Measurements from ENCODE around the gene PGF. TPM values are rescaled to one million over a fixed set of nuclear protein-coding genes. Genes with fewer than 3 reads are reported as not detected.
"Not testable (repeated sequence)": the region's sequence is repeated elsewhere in the genome, so short reads cannot be mapped to it uniquely, and the experiment has no call there.

The PGF gene
- total RNA-seq, 2 donors from 2014 or later: 1.3 to 2.9 TPM

DNA sequence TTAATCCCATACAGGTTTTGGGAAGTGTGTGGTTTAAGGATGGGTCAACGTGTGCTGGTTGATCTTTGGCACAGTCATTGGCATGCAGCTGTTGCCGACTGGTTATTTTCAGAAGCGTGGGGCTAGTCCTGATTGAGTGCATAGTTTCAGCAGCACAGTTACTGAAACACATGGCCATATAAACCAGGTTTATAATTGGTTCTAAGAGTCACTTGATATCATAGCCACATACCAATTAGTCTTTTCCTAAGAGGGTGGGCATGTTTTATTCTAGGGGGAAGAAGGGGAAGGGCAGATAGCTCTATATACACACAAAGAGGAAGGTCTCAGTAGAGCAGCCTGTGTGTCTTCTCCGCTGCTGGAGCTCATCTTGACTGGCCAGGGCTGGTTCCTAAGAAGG is 21.4 kb downstream of the PGF start:
- intact Hi-C loops (cut with DNase I, micrococcal nuclease): no loop called here
- DNase-seq: no peak
- no peak for ATAC-seq

DNA sequence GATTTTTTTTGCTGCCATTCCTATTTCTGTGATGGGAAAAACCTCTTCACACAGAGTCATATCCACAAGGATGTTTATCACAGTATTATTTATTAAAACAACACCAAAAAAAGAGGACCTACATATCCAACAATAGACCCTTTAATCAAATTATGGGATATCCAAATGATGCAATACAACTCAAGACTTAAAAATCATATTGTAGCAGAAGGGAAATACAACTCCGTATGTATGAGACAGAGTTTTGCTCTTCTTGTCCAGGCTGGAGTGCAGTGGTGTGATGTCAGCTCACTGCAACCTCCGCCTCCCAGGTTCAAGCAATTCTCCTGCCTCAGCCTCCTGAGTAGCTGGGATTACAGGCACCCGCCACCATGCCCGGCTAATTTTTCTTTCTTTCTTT is 22.5 kb downstream of the PGF start:
- DNase-seq; intact Hi-C loops (cut with DNase I, micrococcal nuclease); ATAC-seq: not testable (repeated sequence)

DNA sequence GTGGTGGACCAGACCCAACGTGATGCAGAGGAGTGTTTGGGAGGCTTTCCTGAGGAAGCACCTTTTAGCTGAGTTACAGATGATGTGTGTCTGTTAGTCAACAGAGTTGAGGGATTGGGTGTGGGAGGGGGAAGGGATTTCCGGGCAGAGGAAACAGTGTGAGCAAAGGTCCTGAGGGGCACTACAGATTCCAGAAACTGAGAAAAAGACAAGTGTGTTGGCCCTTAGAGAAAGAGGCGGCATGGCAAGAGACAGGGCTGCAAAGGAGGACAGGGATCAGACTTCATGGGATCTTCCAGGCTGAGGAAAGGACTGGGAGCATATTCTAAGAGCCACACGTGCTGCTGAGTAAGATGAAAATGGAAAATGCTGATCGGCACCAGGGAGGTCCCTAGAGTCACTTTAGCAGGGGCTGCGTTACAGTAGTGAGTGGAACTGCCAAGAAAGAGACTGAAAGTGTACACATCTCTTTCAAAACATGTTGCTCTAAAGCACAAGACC is 22.9 kb downstream of the PGF start:
- intact Hi-C loops (cut with DNase I, micrococcal nuclease): no loop called here
- ATAC-seq: no peak
- no peak for DNase-seq

DNA sequence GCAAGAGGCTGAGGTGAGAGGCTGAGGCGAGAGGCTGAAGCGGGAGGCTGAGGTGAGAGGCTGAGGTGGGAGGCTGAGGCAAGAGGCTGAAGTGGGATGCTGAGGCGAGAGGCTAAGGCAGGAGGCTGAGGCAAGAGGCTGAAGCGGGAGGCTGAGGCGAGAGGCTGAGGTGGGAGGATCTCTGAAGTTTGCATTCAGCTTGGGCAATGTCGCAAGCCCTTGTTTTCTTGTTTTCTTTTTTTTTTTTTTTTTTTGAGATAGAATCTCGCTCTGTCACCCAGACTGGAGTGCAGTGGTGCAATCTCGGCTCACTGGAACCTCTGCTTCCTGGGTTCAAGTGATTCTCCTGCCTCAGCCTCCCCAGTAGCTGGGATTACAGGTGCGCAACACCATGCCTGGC is 23.7 kb downstream of the PGF start:
- ATAC-seq; DNase-seq; intact Hi-C loops (cut with DNase I, micrococcal nuclease): not testable (repeated sequence)

DNA sequence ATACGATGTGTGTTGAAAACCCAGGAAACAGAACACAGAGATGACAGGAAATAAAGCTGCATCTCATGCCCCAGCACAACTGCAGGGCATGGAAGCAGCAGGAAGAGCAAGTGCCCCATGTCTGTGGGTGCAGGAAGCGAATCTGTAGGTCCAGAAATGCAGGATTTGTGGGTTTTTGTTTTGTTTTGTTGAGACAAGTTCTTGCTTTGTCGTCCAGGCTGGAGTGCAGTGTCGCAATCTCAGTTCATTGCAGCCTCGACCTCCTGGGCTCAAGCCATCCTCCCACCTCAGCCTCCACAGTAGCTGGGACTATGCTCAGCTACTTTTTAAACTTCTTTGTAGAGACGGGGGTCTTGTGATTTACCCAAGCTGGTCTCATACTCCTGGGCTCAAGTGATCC is 26.2 kb downstream of the PGF start:
- ATAC-seq: no peak
- DNase-seq: no peak
- intact Hi-C loops (cut with DNase I, micrococcal nuclease): no loop called here

DNA sequence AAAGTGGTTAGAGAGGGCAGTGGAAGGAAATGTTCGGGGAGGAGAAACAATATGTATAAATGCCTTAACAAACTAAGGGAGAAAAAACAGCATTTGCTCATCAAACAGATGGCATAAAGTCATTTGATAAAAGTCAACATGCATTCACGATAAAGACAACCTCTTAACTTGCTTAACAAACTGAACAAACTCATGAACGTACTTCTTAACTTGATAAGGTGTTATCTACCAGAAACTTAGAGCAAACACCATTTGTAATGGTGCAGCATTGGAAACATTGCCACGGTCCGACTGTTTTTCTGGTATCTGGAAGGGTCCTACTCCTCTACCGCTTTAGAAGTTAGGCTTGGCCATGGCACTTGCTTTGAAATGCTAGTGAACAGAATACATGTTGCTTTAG is 28.2 kb downstream of the PGF start:
- DNase-seq (no peak), ATAC-seq (no peak)
- intact Hi-C loops (cut with DNase I, micrococcal nuclease): no loop called here

DNA sequence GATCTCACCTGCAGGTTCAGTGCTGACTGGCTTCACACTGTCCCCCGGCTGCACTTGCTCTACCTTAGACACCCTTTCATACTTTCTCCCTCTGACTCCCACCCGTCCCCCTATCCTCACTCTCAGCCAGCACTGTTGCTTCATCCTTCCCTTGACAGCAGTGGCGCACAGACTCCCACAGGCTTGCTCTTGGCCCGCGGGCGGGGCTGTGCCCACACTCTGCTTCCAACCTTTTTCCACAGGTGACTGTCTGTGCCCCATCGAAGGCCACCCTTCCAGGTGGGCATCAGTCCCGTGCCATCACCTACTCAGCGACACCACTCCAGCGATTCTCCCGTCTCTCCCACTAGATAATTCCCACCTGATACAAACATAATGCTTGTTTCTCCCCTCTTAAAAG is 31.3 kb downstream of the PGF start:
- ATAC-seq: no peak
- intact Hi-C loops (cut with DNase I, micrococcal nuclease): no loop called here
- DNase-seq: no peak

DNA sequence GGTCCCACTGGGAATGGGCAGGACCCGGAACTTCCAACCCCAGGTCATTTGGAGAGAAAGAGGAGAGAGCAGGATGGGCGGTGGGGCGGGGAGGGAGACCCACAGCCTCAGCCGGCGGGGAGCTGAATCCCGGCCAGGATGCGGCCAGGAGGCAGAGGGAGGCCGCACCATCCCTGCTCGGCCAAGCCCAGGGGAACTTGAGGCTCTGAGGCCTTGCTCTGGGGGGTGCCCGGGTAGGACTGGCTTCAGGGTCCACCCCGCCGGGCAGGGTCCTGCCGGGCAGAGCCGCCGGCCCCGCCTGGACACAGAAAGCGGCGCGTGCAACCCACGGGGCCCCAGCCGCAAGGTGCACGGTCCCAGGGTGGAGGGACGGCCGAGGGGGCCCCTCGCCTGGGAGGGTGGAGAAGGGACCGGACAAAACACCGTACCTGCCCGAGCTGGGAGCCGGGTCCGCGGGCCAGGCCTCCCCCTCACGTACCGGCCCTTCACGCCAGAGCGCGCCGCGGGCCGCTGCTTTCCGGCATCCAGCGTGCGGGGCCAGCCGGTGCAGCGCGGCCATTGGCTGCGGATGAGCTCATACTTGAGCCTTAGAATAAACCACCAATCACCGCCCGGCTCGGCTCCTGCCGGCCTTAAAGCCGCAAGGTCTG is 32.5 kb downstream of the PGF start, which contains the start of gene RPS6KL1:
Gene RPS6KL1 (minus strand): TSS at position 509 of the 650 bp plus-strand sequence. CDS start 1,719 bp downstream, outside the sequence.
- ATAC-seq: peak; percentile 99
- intact Hi-C loops (cut with DNase I, micrococcal nuclease): no loop called here
- peak; percentile 80 to 91 for DNase-seq

DNA sequence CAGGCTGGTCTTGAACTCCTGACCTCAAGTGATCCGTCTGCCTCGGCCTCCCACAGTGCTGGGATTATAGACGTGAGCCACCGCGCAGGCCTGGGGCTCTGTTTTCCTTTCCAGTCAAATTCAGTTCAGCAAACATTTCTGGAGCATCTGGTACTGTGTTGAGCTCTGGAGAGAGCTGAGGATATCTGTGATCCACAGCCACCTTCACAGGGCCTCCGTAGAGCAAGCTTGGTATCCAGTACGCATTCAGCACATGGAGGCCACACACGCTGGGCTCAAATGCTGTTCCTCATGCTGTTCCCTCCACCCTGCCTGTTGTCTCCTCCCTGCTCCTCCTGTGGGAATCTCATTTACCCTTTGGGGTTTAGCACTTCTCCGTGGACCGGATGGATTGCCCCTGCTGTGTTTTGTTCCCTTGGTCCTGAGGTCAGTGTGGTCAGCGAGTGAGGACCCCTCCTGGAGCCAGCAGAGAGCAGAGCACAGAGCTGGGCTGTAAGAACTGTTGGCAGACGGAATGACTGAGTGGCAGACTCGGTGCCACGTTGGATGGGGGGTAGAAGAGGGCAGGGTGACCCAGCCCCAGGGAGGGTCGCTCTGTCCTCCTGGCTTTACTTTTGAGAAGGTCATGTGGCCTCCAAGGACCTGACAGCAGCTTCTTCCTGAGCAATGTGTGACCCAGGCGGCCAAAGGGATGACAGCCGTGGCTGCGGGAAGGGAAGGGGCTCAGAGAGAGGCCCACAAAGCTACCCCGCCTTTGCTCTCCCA is 33.2 kb downstream of the PGF start:
- DNase-seq: no peak
- no peak for ATAC-seq
- intact Hi-C loops (cut with DNase I, micrococcal nuclease): no loop called here

DNA sequence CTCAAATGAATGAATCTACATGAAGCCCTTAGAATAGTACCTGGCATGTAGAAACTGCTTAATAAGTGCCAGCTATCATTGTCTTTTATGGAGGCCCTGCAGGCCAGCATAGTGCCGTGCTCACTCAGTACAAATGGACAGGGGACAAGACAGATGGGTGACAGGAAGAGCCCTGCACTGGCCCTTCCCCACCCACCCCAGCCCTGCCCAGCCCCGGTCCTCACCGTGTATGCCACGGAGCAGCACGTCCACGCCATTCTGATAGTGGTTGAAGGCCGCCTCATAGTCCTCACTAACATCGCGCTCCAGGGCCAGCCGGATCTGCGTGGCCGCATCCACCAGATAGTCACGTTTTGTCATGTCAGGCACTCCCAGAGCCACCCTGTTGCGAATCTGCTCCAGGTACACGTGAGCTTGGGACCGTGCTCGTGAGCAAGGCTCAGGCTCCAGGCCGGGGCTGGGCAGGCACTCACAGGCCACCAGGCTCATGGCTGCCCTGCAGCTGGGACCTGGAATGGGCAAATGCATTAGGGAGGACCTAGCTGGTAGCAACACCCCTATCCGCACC is 34.3 kb downstream of the PGF start:
- ATAC-seq: no peak
- no peak for DNase-seq
- intact Hi-C loops (cut with DNase I, micrococcal nuclease): no loop called here

DNA sequence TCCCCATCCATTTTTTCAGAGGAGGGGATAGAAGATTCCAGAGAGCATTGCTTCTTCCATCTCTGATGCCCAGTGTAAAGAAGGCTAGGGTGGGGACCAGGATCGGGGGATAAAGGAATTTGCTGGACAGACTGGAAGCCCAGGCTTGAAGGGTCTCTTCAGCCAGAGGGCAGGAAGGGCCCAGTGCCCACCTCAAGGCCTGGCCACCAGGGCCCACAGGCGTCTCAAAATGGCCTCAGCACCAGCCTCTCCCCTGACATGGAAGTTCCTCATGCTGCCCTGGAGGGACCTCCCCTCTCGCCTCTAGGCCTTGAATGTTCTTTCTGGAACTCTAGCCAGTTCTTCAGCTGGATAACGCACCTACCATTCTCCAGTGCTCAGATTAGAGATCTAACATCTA is 35.1 kb downstream of the PGF start:
- DNase-seq: no peak
- intact Hi-C loops (cut with DNase I, micrococcal nuclease): no loop called here
- no peak for ATAC-seq

DNA sequence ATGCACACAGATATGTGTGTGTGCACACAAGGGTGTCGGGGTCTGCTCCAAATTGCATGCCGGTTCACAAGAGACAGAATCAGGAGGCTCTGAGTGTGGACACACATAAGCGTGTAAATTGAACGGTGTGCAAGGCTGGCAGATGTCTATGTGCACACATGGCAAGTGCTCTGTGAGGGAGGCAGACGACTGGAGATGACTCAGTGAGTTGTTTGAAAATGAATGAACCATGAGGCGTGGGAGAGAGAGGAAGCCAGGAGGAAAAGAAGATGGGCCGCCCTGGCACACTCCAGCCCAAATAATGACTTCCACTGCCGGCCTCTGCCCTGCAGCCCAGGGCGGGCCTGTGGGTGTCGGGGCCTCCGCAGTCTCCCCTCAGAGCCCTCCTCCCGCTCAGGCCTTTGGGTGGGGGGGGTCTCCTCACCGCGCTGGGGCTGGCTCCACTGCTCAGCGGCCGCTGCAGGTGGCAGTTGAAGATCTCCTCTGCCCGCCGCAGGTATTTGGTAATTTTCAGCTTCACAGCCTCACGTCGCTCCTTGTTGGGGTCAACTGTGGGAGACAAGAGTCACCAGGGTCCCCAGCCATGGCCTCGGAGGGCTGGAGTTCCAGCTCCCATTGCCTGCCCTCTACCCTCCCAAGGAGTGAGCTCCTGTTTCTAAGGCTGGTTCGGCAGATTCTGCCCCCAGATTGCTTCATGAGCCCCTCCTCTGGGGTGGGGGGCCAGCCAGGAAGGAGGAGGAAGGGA is 35.8 kb downstream of the PGF start:
- intact Hi-C loops (cut with DNase I, micrococcal nuclease): no loop called here
- no peak for ATAC-seq
- DNase-seq: no peak

DNA sequence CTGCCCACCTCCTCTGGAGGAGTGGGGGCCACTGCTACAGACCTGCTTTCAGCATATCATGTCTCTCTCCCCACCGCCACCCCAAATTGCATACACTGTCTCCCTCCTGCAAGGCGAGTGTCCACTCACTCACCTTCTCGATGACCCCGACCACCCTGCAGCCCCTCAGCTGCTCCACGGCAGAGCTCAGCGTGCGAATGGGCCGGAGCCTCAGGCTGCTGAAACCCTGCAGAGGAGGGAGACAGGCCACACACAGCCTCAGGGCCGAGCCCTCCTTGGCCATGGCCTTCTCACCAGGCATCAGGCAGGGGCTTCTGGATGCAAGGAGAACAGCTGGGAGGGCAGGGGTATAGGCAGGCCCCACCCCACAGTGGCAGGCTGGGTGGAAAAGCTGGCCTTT is 37.0 kb downstream of the PGF start:
- no peak for DNase-seq
- intact Hi-C loops (cut with DNase I, micrococcal nuclease): no loop called here
- ATAC-seq: no peak

DNA sequence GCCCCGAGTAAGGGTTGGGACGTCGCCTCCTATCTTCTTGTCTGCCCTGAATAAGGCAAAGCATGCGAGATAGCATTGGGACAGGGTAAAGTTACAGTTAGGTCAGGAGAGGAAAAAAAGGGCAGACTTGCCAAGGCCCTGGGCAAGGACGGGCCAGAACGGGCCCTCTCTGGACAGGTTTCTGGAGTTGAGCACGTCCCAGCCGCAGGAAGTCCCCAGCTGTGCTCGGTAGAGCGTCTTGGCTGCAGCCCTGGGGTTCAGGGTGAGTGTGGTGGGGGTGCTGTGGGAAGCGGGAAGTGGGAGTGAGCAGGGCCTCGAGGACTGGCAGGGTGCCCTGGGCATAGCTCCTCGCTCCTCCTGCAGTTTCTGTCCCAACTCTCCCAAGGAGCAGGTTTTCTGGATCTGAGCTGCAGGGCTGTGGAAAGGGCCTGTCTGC is 37.7 kb downstream of the PGF start:
- DNase-seq (no peak), ATAC-seq (no peak)
- intact Hi-C loops (cut with DNase I, micrococcal nuclease): no loop called here

DNA sequence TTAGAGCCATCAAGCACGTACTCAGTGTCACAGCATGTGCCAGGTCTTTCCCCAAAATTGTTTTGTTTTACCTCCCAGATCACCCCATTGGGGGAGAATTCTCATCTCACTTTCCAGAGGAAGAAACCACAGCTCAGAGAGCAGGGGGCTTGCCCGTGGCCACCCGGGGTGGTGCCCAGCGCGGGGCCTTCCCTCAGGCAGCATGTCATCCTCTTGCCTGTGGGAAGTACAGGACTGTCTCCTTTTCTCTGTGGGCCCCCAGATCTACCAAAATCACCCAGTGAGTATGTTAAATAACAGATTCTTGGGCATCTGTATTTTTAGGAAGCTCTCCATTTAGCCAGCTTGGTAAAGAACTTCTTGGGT is 38.2 kb downstream of the PGF start:
- DNase-seq: no peak
- ATAC-seq: no peak
- intact Hi-C loops (cut with DNase I, micrococcal nuclease): no loop called here

DNA sequence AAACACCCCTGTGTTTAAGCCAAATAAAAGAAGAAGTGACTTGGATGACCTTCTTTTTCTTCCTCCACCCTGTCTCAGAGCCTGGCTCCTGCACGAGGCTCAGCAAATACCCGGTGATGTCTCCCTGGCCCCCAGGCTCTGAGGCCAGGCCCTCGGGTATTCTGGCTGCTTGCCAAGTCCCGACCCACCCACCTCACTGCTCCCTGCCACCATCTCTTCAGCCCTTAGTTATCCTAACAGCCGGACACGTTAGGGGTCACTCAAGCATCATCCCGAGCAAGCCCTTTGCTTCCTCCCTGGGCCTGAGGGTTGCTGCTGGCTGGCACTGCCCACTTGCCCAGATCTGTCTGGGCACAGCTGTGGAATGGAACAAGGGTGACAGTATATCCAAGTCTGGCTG is 39.6 kb downstream of the PGF start:
- ATAC-seq (no peak), DNase-seq (no peak)
- intact Hi-C loops (cut with DNase I, micrococcal nuclease): no loop called here

DNA sequence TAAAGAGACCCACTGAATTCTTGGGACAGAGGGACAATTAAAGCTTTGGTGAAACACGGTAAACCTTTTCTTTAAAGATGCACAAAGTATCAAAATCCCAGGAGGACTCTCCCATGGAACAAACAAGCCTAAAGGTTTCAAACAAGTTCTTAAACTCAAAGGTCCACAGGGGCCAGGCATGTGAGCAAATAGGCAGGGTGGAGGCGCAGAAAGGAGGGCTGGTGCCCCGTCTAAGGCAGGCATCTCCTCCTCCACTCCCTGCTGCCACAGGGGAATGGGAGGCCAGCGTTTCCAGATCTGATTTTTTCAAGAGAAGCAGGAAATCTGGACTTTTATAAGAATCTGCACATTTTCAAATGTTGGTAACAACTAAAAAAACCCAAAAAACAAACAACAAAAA is 40.0 kb downstream of the PGF start:
- intact Hi-C loops (cut with DNase I, micrococcal nuclease): no loop called here
- DNase-seq (no peak), ATAC-seq (no peak)

DNA sequence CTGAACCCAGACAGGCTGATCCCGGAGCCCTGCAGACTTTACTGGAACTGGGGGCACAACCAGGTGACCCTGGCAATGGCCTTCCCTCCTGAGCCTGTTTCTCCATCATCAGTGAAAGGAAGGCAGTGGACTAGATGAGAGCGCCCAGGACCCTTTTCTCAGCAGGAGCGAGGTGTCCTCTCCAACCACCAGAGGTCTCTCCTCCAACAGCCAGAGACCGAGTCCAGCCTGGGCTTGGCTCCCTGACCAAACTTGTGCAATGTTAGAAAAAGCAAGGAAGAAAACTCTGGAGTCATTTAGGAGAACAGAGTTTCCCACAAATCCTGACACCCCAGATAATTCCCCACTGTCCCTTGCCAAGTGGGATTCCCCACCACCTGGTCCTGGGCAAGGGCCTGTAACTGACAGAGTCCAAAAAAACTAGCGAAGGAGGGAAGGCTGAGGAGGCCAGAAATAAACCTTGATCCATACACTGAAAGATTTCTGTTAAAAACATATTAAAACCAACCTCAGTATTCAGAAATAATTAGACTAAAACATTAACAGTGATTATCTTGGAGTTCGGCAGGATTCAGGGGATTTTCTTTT is 41.3 kb downstream of the PGF start:
- intact Hi-C loops (cut with DNase I, micrococcal nuclease): no loop called here
- ATAC-seq (peak; percentile 48), DNase-seq (peak; percentile 50 to 52)

DNA sequence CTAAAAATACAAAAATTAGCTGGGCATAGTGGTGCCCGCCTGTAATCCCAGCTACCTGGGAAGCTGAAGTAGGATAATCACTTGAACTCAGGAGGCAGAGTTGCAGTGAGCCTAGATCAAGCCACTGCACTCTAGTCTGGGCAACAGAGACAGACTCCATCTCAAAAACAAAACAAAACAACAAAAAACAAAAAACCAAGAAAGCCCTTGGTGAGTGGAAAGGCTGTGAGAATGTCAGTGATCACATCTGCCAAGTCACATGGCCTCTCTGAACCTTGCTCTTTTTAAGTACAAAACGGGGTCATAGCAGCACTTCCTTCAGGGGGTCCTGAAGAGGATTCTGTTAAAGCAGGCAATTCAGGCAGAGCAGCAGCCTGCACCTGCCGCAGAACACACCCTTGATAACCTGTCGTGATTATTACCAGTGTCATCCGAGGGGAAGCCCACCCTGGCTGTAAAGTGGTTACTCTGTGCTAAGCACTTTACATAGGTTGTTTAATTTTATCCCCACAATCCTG is 41.9 kb downstream of the PGF start:
- intact Hi-C loops (cut with DNase I, micrococcal nuclease): no loop called here
- DNase-seq (no peak), ATAC-seq (no peak)

All from left colon (tissue), 2 donors.